HAP-1 (cell line): Measurements from ENCODE around the gene RASA2.

ENCODE experiments used
- DNase-seq, 2 experiments: peaks; one replicate each; pipeline ENCODE4 v3.0.0-alpha.2; 2016 to 2020; ENCODE audit warnings: low spot score in 2 of 2
- H3K27me3 ChIP-seq: fragments of 250-450 bp; sonication (Bioruptor Pico); 2 replicates; pipeline ENCODE4 v1.5.1; 2020; ENCODE audit warnings: low read depth, mild to moderate bottlenecking, moderate library complexity
- H3K36me3 ChIP-seq: fragments of 250-450 bp; sonication (Bioruptor Pico); replicated peaks from 2 replicates; pipeline ENCODE4 v1.5.1; 2020; ENCODE audit warnings: mild to moderate bottlenecking
- H3K4me1 ChIP-seq: fragments of 250-450 bp; sonication (Bioruptor Pico); 2 replicates; pipeline ENCODE4 v1.5.1; 2020; ENCODE audit warnings: mild to moderate bottlenecking
- H3K4me3 ChIP-seq: fragments of 250-450 bp; sonication (Bioruptor Pico); 2 replicates; pipeline ENCODE4 v1.5.1; 2020; ENCODE audit warnings: mild to moderate bottlenecking, moderate library complexity
- H3K9me3 ChIP-seq: fragments of 250-450 bp; sonication (Bioruptor Pico); 2 replicates; pipeline ENCODE4 v1.5.1; 2020; ENCODE audit warnings: mild to moderate bottlenecking, moderate library complexity
- in situ Hi-C: fragments of 300-500 bp; cut with MboI; formaldehyde crosslinking; loops from 3 replicates; pipeline ENCODE4 v1.14.3; 2020; ENCODE audit warnings: low sequenced_read_pairs, inconsistent platforms, mixed read lengths

RASA2 gene, protein sequence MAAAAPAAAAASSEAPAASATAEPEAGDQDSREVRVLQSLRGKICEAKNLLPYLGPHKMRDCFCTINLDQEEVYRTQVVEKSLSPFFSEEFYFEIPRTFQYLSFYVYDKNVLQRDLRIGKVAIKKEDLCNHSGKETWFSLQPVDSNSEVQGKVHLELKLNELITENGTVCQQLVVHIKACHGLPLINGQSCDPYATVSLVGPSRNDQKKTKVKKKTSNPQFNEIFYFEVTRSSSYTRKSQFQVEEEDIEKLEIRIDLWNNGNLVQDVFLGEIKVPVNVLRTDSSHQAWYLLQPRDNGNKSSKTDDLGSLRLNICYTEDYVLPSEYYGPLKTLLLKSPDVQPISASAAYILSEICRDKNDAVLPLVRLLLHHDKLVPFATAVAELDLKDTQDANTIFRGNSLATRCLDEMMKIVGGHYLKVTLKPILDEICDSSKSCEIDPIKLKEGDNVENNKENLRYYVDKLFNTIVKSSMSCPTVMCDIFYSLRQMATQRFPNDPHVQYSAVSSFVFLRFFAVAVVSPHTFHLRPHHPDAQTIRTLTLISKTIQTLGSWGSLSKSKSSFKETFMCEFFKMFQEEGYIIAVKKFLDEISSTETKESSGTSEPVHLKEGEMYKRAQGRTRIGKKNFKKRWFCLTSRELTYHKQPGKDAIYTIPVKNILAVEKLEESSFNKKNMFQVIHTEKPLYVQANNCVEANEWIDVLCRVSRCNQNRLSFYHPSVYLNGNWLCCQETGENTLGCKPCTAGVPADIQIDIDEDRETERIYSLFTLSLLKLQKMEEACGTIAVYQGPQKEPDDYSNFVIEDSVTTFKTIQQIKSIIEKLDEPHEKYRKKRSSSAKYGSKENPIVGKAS

DNA sequence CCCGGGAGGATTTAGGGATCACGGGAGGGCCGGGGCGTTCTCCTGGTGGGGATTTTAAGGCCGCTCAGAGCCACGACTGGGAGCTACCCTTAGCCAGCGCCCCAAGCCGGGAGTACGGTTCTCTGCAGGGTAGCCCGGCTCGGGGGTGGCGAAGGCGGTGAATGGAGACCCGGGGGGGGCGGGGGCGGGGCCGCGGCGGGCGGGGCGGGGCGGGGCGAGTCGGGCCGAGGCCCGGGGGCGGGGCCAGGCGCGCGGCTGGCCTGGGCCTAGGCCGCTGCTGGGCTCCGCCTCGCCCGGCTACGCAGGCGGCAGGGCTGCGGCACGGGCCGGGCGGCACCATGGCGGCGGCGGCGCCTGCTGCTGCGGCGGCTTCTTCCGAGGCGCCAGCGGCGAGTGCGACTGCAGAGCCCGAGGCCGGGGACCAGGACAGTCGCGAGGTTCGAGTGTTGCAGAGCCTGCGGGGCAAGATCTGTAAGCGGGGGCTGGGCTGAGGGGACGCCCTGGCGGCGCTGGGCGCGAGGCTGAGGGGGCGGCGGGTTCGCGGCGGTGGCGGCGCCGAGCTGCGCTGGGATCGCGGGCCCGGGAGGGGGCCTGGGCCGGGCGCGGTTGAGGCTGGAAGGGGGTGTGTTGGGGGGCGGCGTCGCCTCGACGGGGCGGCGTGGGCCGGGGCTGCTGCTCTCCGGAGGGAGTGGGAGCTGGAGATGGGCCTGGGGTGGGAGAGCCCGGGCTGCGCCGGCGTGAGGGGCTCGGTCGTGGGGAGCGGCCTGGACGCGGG is at the start of gene RASA2:
RASA2 (plus strand) TSS at position 282 of the 775 bp plus-strand sequence; CDS start at position 339, 57 bp downstream.
- H3K27me3 ChIP-seq, result no peaks in the 10 kb centered on the region
- in situ Hi-C loops, result no loop called here
- peak; percentile 20 to 90 for DNase-seq
- no peaks in the 10 kb centered on the region for H3K36me3 ChIP-seq
- no peaks in the 10 kb centered on the region for H3K9me3 ChIP-seq
- H3K4me3 ChIP-seq, result peak within 1 kb of the TSS; percentile 75
- peaks cover 11% of the 10 kb centered on the region for H3K4me1 ChIP-seq

DNA sequence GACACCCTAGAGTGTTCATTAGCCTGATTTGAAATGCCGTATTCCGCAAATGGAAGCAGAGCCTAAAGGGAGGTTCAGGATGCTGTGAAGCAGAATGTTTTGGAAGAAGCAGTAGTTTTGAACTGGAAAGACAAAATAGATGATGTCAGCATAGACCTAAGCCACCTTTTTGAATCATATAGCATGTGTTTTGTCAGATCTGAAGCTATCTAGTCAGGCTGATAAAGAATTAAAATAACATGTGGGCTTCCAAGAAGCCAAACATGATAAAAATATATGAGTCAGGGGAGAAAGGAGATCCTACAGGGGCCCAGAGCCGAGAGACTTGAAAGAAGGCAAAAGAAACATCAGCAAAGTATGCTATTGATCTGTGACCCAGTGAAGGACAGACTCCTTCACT is 47.2 kb upstream of the RASA2 start:
- Histone ChIP-seq H3K36me3 (no peaks in the 10 kb centered on the region), H3K27me3 (no peaks in the 10 kb centered on the region), H3K4me1 (peaks cover 7% of the 10 kb centered on the region), H3K4me3 (no peak overlapping the region), H3K9me3 (no peaks in the 10 kb centered on the region)
- peak in 1 of 2 experiments; percentile 17 for DNase-seq
- in situ Hi-C loops, result no loop called here

DNA sequence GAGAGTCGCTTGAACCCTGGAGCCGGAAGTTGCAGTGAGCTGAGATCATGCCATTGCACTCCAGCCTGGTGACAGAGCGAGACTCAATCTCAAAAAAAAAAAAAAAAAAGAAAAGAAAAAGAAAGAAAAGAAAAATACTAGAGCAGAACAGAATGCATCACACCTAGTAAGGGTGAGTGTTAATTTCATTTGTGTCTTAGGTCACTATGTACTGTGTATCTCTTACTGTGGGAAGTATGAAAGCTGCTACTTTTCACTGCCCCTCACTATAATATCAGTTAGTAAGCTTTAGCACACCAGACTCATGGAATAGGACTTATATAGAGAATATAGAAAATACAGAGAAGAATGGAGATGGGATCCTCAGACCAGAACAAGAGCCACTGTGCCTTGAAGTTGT is 45.9 kb upstream of the RASA2 start:
- Histone ChIP-seq H3K36me3 (no peaks in the 10 kb centered on the region), H3K27me3 (no peaks in the 10 kb centered on the region), H3K4me1 (peaks cover 7% of the 10 kb centered on the region), H3K9me3 (no peaks in the 10 kb centered on the region), H3K4me3 (no peak overlapping the region)
- DNase-seq, result no peak
- in situ Hi-C loops, result loop anchor here (5.0 kb wide), 1 partner anchor 134 kb away; no protein-coding TSS in a partner anchor

DNA sequence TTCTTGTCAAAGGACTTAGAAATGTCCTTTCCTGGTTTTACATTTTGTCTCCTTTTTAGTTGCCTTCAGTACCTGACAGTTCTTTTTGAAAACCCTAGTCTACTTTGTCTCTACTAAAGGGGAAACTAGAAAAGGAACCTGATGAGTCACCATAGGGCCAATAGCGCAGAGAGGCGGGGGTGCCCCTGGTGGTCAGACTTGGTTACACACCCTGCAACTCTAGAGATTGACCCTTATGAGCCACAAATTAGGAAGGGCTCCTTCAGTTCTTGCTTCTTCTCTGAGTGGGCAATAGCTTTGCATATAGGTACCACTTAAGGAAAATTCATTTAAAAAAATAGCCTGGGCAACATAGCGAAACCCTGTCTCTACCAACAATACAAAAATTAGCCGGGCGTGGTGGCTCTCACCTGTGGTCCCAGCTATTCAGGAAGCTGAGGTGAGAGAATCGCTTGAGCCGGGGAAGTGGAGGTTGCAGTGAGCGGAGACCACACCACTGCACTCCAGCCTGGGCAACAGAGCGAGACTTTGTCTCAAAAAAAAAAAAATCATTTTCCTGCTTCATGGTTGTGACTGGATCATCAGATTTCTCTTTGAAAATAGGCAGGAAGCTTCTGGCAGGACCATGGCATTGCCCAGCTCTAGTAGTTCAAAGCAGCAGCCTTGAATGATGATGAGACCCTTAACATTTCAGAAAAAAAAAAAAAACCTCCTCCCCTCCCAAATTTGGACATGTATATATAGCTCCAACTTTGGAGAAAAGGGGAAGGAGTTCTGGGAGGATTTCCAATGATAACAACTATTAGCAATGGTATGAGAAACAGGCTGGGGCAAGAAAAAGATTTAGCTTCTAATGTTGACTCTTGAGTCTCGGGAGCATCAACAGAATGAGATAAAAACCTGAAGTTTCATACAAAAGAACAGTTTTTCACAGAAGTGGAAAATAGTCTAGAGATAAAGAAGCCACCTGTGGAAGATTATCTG is 45.2 kb upstream of the RASA2 start:
- H3K4me3 ChIP-seq, result no peak overlapping the region
- no peaks in the 10 kb centered on the region for H3K27me3 ChIP-seq
- no peaks in the 10 kb centered on the region for H3K9me3 ChIP-seq
- peak; percentile 64 to 82 for DNase-seq
- in situ Hi-C loops, result loop anchor here (5.0 kb wide), 1 partner anchor 134 kb away; no protein-coding TSS in a partner anchor
- H3K4me1 ChIP-seq, result peaks cover 7% of the 10 kb centered on the region
- H3K36me3 ChIP-seq, result no peaks in the 10 kb centered on the region

DNA sequence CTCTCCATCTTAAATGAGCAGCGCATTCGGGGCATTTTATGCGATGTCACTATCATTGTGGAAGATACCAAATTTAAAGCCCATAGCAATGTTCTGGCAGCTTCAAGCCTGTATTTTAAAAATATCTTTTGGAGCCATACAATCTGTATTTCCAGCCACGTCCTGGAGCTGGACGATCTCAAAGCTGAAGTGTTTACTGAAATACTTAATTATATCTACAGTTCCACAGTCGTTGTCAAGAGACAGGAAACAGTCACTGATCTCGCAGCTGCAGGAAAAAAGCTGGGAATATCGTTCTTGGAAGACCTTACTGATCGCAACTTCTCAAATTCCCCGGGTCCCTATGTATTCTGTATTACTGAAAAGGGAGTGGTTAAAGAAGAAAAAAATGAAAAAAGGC is 44.4 kb upstream of the RASA2 start:
- Histone ChIP-seq H3K4me3 (no peak overlapping the region), H3K4me1 (peaks cover 7% of the 10 kb centered on the region), H3K36me3 (no peaks in the 10 kb centered on the region), H3K27me3 (no peaks in the 10 kb centered on the region), H3K9me3 (no peaks in the 10 kb centered on the region)
- in situ Hi-C loops, result loop anchor here (5.0 kb wide), 1 partner anchor 135 kb away; no protein-coding TSS in a partner anchor
- no peak for DNase-seq

DNA sequence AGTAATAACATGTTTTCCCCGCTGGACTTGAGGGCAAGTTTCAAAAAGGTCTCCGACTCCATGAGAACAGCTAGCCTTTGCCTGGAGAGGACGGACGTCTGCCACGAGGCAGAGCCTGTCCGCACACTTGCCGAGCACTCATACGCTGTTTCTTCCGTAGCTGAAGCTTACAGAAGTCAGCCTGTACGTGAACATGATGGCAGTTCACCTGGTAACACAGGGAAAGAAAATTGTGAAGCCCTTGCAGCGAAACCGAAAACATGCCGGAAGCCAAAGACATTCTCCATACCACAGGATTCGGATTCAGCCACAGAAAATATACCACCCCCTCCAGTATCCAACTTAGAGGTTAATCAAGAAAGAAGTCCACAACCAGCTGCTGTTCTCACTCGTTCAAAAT is 43.9 kb upstream of the RASA2 start:
- Histone ChIP-seq H3K27me3 (no peaks in the 10 kb centered on the region), H3K4me1 (peaks cover 7% of the 10 kb centered on the region), H3K9me3 (no peaks in the 10 kb centered on the region), H3K4me3 (no peak overlapping the region), H3K36me3 (no peaks in the 10 kb centered on the region)
- in situ Hi-C loops, result loop anchor here (5.0 kb wide), 1 partner anchor 136 kb away; no protein-coding TSS in a partner anchor
- DNase-seq, result no peak

DNA sequence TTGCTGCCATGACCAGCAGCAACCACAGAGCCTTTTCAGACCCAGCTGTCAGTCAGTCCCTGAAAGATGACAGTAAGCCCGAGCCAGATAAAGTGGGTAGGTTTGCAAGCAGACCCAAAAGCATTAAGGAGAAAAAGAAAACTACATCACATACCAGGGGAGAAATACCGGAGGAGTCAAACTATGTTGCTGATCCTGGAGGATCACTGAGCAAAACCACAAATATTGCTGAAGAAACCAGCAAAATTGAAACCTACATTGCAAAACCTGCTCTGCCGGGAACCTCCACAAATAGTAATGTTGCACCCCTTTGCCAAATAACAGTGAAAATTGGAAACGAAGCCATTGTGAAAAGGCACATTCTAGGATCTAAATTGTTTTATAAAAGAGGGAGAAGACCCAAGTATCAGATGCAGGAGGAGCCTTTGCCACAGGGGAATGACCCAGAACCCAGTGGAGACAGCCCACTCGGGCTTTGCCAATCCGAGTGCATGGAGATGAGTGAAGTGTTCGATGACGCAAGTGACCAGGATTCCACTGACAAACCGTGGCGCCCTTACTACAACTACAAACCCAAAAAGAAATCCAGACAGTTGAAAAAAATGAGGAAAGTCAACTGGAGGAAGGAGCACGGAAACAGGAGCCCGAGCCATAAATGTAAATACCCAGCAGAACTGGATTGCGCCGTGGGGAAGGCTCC is 42.1 kb upstream of the RASA2 start:
- in situ Hi-C loops, result loop anchor here (5.0 kb wide), 1 partner anchor 137 kb away; no protein-coding TSS in a partner anchor
- Histone ChIP-seq H3K4me3 (no peak overlapping the region), H3K27me3 (no peaks in the 10 kb centered on the region), H3K36me3 (no peaks in the 10 kb centered on the region), H3K4me1 (peaks cover 4% of the 10 kb centered on the region), H3K9me3 (no peaks in the 10 kb centered on the region)
- no peak for DNase-seq

DNA sequence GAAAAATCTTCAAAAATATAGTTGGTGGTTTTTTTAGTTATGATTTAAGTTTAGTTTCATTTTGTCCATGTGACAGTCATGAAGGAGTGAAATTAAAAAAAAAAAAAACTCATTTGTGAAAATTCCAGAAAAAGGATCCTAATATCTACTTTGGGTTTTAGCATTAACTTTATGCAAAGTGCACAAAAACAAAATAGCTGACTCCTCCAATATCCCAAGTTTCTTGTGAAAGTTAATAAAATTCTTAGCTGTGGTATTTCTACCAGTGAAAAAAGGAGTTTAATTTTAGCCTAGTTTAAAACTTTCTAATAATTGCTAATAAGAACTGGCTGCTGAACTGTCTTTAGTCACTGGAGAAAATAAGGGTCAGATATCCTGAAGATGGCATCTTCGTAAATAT is 40.8 kb upstream of the RASA2 start:
- Histone ChIP-seq H3K27me3 (no peaks in the 10 kb centered on the region), H3K4me1 (peaks cover 3% of the 10 kb centered on the region), H3K4me3 (no peak overlapping the region), H3K9me3 (no peaks in the 10 kb centered on the region), H3K36me3 (no peaks in the 10 kb centered on the region)
- no peak for DNase-seq
- in situ Hi-C loops, result no loop called here

DNA sequence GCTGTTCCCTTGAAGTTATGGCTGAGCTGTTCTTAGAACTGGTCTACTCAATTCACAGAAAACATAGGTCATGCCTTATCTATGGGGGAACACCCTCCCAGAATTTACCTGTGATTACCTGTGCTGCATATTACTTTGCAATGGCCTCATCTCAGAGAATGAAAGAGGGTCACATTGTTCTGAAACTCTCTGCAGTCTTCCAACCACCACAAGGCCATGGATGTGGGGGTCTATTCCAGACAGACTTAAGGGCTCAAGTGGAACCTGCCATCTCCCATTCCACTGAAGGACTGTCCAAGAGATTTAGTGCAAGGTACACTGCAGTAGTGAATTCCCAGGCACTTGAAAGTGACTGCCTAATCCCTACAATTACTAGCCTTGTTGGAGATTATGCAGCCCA is 40.1 kb upstream of the RASA2 start:
- no peaks in the 10 kb centered on the region for H3K27me3 ChIP-seq
- no peaks in the 10 kb centered on the region for H3K4me1 ChIP-seq
- no peaks in the 10 kb centered on the region for H3K9me3 ChIP-seq
- no peak overlapping the region for H3K4me3 ChIP-seq
- no peak for DNase-seq
- H3K36me3 ChIP-seq, result no peaks in the 10 kb centered on the region
- in situ Hi-C loops, result no loop called here

DNA sequence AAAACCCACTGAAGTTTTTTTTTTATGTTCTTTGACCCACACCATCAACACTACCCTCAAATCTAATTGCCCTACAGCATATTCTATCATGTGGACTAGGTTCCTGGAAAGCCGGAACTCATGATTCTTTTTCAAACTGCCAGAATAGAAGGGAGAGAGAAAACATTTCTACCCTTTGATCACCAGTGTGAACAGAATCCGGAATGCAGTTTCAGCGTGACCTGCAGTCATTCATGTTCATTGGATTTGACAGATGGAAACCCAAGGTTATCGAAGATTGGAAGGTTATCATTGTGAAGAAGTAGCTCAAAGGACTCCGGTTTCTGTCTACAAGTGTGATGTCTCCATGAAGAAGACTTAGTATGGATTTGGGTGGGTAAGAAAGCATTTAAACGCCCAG is 39.4 kb upstream of the RASA2 start:
- Histone ChIP-seq H3K36me3 (no peaks in the 10 kb centered on the region), H3K4me3 (no peak overlapping the region), H3K9me3 (no peaks in the 10 kb centered on the region), H3K4me1 (no peaks in the 10 kb centered on the region), H3K27me3 (no peaks in the 10 kb centered on the region)
- no peak for DNase-seq
- in situ Hi-C loops, result no loop called here

DNA sequence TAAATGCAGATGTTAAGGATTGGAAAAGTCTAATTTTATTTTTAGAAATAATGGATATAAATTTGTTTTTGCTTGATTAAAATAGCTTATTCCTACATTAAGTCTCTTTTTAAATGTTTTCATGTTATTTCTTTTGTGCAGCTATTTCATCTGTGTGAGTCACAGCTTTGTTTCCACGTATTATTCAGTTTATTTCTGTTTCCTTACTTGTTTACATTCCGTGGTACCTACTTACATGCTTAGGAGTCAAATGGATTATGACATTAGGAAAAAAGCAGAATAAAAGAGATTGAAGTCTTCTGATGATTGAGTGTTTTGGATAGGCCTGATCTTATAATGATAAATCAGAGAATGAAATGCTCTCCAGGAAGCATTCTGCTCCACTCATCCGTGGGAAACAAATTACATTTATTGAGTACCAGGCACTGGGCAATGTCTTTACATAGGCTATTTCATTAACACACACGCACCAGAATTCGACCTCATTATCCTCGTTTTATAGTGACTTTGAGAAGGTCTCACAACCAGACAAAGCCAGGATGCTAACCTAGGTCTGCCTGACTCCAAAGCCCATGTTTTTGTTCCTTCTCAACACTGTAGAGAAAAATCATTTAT is 38.1 kb upstream of the RASA2 start:
- no peak for DNase-seq
- Histone ChIP-seq H3K9me3 (no peaks in the 10 kb centered on the region), H3K36me3 (no peaks in the 10 kb centered on the region), H3K27me3 (no peaks in the 10 kb centered on the region), H3K4me1 (no peaks in the 10 kb centered on the region), H3K4me3 (no peak overlapping the region)
- in situ Hi-C loops, result no loop called here

DNA sequence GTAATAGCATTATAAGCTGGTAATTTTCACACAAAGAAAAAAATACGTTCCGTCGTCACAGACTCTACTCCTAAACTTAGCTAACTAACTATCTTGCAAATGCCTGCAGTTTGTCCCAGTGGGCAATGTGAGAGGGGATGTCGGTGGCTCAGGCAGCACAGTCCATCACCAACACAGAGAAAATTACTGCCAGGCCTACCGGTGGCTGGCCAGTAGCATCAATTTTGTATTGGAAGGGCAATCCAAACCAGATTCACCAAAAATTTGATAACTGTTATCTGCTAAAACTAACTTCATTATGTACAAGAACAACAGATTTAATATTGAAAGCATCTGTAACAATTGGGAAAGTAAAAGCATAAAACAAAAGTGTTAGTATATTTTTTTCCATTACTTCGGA is 37.4 kb upstream of the RASA2 start:
- in situ Hi-C loops, result no loop called here
- H3K4me1 ChIP-seq, result no peaks in the 10 kb centered on the region
- H3K27me3 ChIP-seq, result no peaks in the 10 kb centered on the region
- H3K4me3 ChIP-seq, result no peak overlapping the region
- no peaks in the 10 kb centered on the region for H3K9me3 ChIP-seq
- no peak for DNase-seq
- no peaks in the 10 kb centered on the region for H3K36me3 ChIP-seq
